ENCODE measurements around the gene SRSF8.
A peak's percentile ranks its signal among the peaks of the same experiment; 100 is the strongest.

The SRSF8 gene

DNA sequence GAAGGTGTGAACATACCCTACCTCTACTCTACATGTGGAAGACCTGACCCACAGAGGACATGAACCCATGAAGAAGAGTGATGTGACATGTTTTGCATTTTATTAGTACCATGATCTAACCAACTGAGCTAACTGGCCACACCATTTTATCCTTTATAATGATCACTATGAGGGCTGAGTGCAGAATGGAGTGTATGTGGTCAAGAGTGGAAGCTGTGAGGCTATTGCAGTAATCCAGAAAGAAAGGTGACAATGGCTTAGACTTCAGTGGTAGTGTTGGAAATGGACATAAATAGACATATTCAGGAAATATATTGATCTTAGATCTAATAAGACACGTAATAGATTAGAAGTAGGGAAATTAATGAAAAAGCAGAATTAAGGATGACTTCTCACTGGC is 3.8 kb downstream of the SRSF8 start:
- DNase-seq = no peak

DNA sequence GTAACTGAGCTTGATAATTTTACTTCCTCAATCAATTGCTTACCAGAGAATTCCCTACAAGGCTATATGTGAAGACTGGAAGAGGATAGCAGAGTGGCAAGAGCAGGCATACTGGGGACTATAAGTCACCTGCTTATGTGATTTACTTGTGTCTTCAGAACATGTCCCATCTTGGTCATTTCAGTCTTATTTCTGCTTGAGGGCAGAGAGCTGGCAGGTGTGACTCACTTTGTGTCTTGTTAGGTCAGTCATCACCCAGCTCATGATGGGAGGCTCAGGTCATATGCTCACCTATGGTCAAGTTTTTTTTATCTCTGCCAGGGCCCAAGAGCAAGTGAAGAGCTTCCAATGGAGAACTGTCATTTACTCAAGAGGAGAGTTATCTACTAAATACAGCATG is 6.2 kb downstream of the SRSF8 start:
- no peak for DNase-seq

DNA sequence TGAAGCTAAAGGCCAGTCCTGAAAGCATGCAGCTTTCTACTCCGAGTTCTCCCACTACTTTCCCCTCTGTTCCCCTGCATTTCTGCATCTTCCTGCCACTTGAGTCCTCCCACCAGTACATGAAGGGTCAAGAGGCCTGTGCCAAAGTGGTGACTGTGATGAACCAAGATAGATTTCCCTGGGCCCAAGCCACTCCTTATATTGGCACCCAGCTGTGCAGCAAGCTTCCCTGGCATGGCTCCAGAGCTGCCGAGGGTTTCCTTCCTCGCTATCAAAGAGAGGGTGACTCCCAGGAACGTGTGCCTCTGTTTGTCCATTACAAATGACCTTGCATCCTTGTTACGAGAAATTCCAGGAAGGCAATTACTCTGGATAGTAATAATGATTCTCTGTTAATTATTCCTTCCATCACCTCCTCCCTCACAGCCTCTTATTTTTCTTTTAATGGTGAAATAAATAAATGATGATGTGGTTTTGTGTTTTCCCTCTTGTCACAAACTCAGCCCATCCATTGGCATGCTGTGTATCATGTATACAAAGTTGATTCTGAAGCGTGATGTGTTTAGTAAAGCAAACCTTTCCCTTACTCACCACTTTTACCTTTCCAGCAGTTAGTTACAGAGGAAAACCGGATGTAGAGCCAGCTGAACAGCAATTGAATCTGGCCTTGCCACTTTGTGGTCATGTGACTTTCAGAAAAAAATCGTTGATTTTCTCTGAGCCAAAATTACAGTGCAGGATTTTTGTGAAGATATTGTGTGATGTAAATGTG is 8.3 kb downstream of the SRSF8 start:
- no peak for DNase-seq

DNA sequence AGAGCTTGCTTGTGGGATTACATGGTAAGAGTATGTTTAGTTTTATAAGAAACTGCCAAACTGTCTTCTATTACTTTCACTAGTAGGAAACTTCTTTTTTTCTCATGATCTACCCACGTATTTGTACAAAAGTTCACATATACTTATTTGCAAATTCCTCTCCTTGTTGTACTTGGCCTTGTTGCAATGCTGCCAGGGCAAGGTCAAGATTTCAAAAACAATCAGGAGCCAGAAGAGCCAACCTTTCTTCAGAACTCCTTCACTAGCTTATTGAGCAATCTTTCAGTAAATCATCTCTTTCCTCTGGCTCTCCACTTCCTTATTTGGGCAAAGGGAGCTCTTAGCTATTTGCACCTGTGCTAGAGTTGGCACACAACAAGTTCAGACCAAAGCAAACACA is 9.7 kb downstream of the SRSF8 start:
- DNase-seq = peak; percentile 16 to 48

DNA sequence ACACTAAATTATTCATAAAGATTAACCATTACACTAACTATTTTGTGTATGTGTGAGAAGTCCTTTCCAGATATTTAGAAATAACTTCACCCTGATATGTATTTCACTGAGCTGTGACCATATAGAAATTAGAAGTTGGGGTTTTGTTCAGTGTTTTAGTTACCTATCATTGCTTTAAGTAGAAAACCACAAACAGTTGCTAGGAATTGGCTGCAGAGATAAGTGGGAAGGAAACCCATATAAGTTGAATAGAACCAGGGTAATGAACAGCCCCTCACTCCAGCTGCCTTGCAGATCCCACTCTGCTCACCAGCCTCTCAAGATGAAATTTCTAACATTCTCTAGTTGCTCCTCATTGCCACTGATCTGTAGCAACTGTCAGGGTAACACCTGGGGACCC is 10.3 kb downstream of the SRSF8 start:
- DNase-seq = no peak

DNA sequence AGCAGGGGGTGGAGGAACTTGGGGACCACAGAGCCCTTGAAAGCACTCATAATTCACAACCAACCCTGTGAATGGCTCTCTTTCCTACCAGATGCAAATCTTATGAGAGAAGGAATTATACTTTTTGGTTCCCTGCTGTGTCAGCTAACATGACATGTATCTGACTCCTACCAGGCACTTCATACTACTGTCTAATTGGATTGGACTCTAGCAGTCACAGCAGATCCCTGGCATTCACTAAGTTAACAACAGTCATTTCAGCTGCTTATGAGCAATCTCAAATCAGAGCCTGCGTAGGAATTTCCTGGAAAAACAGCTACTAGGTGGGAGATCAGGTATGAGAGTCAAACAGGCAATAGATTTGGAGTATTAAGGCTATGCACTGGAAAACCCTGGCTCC is 11.8 kb downstream of the SRSF8 start:
- DNase-seq = no peak

DNA sequence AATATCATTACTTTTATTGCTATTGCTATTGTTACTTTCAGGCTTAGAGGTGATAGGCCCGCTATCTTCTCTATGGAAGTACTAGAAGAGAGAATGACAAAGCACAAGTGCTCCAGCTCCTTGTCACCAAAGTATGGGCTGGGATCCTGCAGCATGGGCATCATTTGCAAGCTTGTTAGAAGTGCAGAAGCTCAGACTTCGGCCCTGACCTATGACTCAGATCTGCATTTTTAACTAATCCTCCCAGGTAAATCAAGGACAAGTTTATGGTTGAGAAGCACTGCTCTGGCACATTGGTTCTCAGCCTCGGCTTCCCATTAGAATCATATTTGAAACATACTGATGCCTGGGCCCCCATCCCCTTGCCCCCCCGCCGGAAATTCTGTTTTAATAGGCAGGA is 14.3 kb downstream of the SRSF8 start:
- DNase-seq = no peak

DNA sequence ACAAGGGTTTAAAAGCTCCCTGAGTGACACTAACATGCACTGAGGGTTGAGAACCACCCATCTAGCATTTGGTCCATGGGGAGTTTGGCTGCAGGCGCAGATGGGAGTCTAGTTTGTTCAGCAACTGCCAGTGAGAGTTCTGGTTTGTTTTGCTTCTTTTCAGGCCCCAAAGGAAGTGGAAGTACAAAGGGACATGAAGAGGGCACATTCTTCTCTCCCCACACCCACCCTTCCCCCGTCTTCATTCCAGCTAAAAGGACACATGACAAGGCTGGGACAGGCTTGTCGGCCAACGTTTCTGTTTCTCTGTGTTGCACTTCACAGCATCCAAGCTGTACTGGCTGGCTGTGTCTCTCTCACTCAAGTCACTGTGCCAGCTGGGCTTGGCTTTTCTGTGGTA is 14.7 kb downstream of the SRSF8 start:
- DNase-seq = no peak

DNA sequence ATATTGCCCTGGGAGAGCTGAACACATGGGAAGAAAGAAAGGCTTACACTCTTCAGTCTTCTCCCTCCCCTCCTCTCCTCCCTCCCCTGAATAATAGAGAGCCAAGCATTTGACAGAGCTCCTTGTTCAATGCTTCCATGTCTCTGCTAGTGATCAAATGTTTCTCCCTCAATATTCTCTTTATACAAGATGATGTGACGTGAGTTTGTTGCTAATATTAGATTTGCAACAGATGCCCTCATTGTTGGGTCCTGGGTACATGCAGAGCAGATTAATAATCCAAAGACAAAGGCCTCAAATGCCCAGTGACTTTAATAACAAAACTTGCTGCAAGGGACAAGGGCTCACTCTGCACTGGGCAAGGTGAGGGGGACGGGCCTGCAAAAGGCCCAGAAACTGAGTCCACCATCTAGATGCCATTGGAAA is 15.9 kb downstream of the SRSF8 start:
- no peak for DNase-seq

DNA sequence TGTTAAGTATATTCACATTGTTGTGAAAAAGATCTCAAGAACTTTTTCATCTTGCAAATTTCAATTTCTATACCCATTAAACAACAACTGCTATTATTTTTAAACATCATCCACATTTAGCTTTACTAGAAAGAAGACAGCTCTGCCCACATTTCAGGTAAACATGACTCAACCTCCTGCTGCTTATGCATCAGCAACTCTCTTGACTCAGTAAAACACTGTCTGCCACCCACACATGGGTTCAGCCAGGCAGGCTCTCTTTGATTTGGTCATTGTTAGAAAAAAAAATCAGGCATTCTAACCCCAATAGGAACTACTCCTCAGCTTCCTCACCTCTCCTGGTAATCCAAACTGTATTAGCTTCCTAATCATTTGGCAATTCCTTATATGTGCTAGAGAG is 17.8 kb downstream of the SRSF8 start:
- DNase-seq = peak; percentile 41 to 78

DNA sequence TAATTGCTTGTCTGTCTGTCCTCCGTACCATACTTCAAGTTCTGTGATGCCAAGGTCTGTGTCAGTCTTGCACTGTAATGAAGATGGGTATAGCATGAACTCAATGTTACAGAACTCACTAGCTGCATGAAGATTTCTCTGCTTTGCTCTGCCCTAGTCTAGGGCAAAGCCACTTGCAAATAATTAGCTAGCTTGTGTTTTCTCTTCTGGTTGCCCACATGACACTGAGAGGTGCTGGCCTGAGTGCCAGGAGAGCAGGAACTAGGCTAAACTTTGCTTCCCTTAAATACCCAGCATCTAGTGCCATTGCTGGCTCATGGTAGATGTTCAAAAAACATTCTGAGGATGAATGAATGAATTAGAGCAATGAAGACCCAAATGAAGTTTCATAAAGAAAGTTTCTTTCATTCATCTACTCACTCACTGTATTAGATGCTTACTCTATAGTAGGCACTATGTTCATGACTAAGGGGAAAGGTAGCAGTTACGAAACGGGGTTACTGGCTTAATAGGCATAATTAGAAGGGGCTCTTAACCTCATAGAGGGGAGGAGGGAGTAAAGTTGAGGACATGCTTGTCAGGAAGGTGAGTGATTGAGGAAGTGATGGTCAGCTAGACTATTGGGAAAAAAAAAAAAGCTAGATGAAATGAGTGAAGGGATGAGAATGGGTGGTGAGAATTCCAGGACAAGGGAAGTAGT is 18.5 kb downstream of the SRSF8 start:
- DNase-seq = no peak

DNA sequence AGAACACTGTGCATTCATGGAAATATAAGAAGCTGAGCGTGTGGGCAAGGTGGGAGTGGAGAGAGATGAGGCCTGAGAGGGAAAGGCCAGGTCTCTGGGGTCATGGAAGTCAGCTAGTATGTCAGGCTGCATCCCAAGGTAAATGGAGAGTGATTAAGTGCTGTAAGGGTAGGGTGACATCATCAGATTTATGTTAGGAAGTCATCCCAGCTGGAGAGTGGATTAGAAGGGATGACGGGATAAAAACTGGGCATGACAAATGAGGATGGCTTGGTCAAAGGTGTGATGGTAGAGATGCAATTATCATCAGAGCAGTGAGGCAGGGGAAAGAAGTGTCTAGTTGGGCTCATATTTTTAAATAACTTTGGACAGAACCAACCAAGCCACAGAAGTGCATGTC is 19.4 kb downstream of the SRSF8 start:
- DNase-seq = no peak

DNA sequence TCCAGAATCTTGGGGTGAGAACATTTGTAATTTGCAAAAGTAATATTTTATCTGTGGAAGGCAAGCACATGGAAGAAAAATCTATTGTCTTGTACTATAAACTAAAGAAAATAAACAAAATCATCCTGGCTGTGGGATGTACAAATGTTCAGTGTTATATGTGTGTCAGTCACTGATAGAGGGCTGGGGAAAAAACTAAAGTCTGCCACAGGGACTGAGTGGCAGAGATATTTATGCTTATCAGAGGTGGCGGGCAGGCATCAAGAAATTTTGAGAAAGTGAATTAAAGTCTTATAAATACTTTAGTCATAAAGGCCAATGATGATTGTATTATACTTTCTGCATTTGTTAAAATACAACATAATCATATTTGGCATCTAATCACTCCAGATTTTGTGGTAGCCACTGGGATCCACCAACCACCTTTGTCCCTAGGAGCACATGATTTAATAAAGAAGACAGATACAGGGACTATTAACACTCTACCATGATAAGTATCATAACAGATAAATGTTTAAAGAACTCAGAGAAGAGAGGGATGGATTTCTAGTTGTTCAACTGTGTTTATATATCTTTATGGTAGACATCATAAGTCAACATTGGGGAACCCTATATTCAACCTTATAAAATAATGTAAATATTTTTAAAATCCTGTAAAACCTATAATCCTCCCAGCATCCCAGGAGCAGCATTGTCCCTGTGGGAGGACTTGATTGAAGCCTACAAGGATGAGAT is 20.3 kb downstream of the SRSF8 start:
- DNase-seq = no peak

DNA sequence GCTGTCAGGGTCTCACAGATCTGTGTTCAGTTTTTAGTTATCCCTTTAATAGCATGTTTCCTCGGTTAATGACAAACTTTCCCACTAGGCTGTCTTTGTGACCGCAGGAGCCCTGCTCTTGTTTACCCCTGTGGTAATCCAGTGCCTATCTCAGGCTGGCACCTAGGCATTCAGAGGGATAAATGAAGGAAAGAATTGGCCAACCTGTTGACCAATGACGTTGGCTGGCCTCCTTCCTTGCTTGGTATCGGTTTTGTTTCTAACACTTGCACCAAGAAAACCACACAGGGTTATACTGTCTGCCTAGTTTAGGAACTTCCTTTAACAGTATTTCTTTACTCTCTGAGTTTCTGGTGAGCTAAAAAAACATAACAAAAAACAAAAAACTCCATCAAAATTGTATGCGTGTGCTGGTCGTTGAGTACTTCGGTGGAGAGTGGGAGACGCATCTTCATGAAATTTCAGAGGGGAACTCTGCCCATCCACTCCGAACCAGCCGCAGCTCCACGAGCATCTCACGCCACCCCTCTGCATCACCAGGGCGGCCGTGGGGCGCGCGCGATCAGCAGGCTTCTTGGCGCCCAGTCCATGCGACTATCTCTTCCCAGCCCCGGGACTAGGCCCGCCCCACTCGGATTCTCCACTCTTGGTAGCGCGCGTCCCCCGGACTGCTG is 22.4 kb downstream of the SRSF8 start:
- DNase-seq = peak; percentile 21 to 25

DNA sequence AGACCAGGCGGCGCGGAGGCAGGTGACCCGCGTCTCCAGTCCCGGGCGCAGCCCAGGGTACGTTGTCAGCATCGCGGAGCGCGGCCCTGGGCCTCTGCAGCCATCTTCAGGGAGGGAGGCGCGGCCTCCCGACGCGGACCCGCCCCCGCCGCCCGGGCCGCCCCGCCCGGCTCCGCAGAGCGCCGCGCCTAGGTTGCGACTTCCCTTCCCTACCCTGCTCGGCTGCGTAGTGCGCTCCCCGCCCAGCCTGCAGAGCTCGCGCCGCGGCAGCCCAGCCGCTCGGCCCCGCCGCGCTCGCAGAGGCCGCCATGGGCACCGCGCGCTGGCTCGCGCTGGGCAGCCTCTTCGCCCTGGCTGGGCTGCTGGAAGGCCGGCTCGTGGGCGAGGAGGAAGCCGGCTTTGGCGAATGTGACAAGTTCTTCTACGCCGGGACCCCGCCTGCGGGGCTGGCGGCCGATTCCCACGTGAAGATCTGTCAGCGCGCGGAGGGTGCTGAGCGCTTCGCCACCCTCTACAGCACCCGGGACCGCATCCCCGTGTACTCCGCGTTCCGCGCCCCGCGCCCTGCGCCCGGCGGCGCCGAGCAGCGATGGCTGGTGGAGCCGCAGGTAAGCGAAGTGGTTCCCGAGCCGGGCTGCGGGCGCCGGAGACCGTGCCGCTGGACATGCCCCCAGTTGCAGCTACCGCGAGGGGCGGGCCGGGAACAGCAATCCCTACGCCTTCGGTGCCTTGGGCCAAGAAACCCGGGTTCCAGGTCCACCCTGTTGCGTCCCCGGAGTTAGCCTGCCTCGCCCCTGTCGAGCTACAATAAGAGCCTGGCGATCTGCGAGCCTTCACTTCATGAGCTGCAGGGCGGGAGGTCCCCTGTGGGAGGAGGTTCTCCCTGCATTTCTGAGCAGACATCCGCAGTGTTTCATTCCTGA is 23.2 kb downstream of the SRSF8 start, which contains the start of gene ENDOD1:
TSS of gene ENDOD1 (plus strand) at position 227 of the 923 bp plus-strand sequence. CDS start at position 309, 82 bp downstream.
- DNase-seq = peak; percentile 80 to 82

DNA sequence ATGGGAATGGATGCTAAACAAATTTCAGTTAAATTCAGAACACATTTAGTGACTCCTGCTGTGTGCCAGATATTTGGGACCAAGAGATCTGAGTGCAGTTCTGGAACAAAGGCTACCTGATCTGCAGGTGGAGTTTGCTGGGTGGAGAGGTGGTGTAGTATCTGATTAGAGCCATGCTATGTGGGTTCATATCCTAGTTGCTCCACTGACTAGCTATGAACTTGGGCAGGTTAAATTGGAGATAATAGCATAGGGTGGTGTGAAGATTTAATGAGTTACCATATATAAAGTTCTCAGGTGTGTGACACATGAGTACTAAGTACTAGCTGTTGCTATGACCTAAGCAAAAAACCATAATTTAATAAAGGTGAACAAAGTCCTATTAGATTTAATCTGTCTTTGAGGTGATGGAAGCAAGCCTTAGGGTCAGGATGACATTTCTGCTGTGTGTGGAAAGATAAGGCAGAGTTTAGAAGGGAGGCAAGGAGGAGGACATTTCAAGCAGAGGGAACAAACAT is 25.0 kb downstream of the SRSF8 start:
- no peak for DNase-seq

DNA sequence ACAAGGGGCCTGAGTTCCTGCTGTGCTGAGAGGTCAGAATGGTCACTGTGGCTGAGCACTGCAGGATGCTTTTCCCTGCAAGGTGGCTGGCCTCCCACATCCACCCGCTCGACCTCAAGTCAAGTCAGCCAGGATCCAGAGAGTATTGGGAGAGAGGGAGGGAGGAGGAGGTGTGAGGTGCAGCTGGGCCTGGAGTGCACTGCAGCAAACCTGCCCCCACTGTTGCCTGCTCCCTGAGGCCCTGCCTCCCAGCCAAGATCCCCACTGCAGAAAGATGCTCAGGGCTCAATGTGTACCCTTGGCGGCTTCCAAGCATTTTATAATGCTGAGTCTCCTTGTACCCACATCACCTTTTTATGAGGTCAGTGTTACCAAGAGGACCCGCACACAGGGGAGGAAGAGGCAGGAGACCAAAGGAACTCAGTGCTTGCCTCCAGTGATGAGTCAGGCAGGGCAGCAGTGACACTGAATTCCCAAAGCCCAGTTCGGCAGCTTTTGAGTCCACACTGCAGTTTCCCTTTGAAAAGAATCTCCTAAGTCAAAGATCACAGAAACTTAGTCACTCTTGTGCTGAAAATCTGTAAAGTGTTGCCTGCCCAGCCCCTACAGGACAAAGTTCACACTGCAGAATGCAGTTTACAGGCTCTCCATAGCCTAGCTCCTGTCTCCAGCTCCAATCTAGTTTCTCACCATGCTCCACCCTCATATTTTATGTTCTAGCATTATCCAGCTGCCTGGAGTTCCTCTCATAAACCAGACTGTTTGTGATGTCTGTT is 26.0 kb downstream of the SRSF8 start:
- peak; percentile 24 to 38 for DNase-seq

DNA sequence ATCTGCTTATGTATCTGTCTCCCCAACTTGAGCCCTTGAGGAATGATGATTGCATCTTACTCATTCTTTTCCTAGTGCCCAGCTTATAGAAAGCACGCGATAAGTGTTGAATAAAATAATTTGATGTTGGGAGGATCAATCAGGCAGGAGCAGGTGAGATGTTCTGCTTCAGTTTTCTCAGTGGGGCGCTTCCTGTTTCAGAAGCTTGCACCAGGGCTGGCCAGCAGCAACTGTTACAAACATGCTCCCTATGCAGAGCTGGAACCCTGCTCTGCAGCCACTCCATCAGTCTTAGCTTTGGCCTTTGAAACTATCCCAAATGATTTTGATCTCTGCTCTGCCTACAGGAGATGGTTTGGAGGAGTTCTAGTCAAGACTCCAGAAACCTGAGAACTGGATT is 26.8 kb downstream of the SRSF8 start:
- DNase-seq = no peak

DNA sequence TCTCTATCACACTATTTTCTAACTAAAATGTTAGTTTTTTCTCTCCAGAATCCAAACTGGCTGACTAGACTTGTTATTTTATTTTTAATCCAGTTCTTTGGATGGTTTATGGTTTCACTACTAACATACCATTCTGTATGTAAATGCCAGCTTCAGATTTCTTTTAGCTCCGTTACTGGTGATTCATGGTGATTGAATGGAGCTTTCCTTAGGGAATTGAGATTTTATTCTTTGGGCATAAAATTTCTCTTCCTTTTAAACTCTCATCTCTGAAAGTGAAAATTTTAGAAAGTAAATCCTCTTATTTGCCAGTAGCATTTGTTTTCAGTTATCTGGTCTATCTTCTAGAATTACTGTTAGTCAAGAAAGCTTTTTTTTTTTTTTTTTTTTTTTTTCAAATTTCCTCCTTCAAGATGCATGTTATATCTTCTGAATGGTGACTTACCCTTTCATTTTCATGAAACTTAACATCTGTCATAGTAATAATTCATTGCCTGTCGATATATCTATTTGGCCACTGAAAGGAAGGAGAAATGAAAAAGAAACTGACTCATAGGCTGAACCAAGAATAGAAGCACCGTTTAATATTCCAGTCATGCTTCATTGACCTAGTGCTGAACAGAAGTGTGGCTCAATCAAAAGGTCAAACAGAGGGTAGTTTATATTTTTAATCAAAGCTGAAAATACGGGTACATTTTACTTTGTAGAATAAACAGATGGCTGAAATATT is 29.3 kb downstream of the SRSF8 start:
- DNase-seq = peak; percentile 49 to 51

DNA sequence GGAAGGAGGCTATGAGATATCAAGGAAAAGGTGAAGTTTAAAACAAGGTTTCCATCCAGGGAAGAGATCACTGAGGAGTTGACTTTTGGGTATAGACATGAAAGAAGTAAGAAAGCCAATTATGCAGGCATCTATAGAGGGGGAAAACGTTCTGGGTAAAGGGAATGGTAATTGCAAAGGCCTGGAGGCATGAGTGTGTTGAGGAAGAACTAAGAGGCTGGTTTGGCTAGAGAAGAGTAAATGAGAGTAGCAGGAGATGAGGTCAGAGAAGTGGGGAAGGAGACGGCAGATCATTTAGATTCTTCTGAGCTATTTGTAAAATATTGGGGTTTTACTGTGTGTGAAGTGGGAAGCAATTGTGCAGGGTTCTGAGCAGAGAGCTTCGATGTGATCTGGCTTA is 30.5 kb downstream of the SRSF8 start:
- DNase-seq = no peak

Measured in inflammatory macrophage treated with lipopolysaccharide for 1 hour (primary cell).